Anterior cingulate cortex (tissue), 58 donors: ENCODE data around the gene SELENOF.

Experiments
- DNase-seq, 58 donors: peaks; one replicate each; lab custom pipeline; 2025; lab: John Stamatoyannopoulos, UW

SELENOF gene

GRCh38 chr1:86913896-86914600 lies at the start of gene SELENOF:
SELENOF (minus strand) TSS chr1:86914126; CDS start chr1:86914111, 15 bp downstream.
- DNase-seq, result peak; percentile 70 to 99 (median 97)

GRCh38 chr1:86960548-86960947 lies 46.6 kb upstream of the SELENOF start:
- DNase-seq, result no peak

GRCh38 chr1:86957221-86957620 lies 43.3 kb upstream of the SELENOF start:
- DNase-seq, result no peak

GRCh38 chr1:86956221-86956620 lies 42.3 kb upstream of the SELENOF start:
- DNase-seq, result no peak

GRCh38 chr1:86955678-86956077 lies 41.8 kb upstream of the SELENOF start:
- DNase-seq, result no peak

- no peak for DNase-seq
These were observed 39.2 kb upstream of the SELENOF start for GRCh38 chr1:86953167-86953566.

- DNase-seq, result no peak
These were observed 37.5 kb upstream of the SELENOF start for GRCh38 chr1:86951430-86951829.

- peak in 1 of 58 donors; percentile 11 for DNase-seq
These were observed 36.9 kb upstream of the SELENOF start for GRCh38 chr1:86950712-86951419.

- peak in 1 of 58 donors; percentile 2 for DNase-seq
These were observed 34.3 kb upstream of the SELENOF start for GRCh38 chr1:86948212-86948611.

GRCh38 chr1:86942743-86943142 lies 28.8 kb upstream of the SELENOF start:
- DNase-seq, result no peak

GRCh38 chr1:86942042-86942441 lies 28.1 kb upstream of the SELENOF start:
- no peak for DNase-seq

- DNase-seq, result no peak
These were observed 26.7 kb upstream of the SELENOF start for GRCh38 chr1:86940599-86940998.

GRCh38 chr1:86939406-86939805 lies 25.5 kb upstream of the SELENOF start:
- DNase-seq, result no peak

GRCh38 chr1:86938855-86939254 lies 24.9 kb upstream of the SELENOF start:
- DNase-seq, result no peak

- no peak for DNase-seq
These were observed 24.5 kb upstream of the SELENOF start for GRCh38 chr1:86938450-86938849.

GRCh38 chr1:86933562-86934377 lies 19.8 kb upstream of the SELENOF start:
- no peak for DNase-seq

- no peak for DNase-seq
These were observed 19.1 kb upstream of the SELENOF start for GRCh38 chr1:86933051-86933450.

GRCh38 chr1:86928819-86929218 lies 14.9 kb upstream of the SELENOF start:
- DNase-seq, result no peak

- DNase-seq, result no peak
These were observed 13.0 kb upstream of the SELENOF start for GRCh38 chr1:86926883-86927282.

GRCh38 chr1:86925742-86926141 lies 11.8 kb upstream of the SELENOF start:
- no peak for DNase-seq

GRCh38 chr1:86924324-86924960 lies 10.5 kb upstream of the SELENOF start:
- no peak for DNase-seq
